Measurements from ENCODE around the gene TCAP. TPM values are rescaled to one million over a fixed set of nuclear protein-coding genes. Genes with fewer than 3 reads are reported as not detected.

The TCAP gene
- total RNA-seq, 1 donor from 2014 or later, result 0.49 TPM

DNA sequence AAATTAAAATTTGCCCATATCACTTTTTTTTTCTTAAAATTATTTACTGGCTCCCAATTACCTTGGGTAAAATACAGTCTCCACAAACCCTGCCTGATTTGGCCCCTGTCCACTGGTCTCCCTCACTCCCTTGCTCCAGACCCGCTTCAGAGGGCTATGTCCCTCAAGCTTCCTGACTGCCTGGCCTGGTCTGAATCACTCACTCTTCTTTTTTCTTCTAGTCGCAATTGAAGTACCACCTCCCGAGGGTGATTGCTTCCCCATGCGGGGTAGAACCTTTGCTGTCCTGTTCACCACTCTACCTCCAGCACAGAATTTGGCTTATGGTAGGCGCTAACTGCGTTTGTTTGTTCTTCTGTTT, 23.3 kb downstream of the TCAP start:
- Histone ChIP-seq H3K4me1 (peaks cover 14% of the 10 kb centered on the region), H3K27ac (peak overlapping the region; percentile 81), H3K27me3 (no peaks in the 10 kb centered on the region), H3K4me3 (peak overlapping the region; percentile 53 to 81), H3K36me3 (no peaks in the 10 kb centered on the region), H3K9me3 (no peaks in the 10 kb centered on the region)
- TF ChIP-seq POLR2AphosphoS5 (IDR thresholded peaks at IDR 0.05; ENCODE audit: insufficient read depth in 1 of 2, low read depth in 1 of 2) (no peak), POLR2A (IDR thresholded peaks at IDR 0.05) (no peak)
- TF ChIP-seq, protein P1, sequence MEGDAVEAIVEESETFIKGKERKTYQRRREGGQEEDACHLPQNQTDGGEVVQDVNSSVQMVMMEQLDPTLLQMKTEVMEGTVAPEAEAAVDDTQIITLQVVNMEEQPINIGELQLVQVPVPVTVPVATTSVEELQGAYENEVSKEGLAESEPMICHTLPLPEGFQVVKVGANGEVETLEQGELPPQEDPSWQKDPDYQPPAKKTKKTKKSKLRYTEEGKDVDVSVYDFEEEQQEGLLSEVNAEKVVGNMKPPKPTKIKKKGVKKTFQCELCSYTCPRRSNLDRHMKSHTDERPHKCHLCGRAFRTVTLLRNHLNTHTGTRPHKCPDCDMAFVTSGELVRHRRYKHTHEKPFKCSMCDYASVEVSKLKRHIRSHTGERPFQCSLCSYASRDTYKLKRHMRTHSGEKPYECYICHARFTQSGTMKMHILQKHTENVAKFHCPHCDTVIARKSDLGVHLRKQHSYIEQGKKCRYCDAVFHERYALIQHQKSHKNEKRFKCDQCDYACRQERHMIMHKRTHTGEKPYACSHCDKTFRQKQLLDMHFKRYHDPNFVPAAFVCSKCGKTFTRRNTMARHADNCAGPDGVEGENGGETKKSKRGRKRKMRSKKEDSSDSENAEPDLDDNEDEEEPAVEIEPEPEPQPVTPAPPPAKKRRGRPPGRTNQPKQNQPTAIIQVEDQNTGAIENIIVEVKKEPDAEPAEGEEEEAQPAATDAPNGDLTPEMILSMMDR (IDR thresholded peaks at IDR 0.05), result no peak
- DNase-seq (ENCODE audit: extremely low spot score in 2 of 2), result no peak
- intact Hi-C loops (cut with DNase I), result no loop called here

DNA sequence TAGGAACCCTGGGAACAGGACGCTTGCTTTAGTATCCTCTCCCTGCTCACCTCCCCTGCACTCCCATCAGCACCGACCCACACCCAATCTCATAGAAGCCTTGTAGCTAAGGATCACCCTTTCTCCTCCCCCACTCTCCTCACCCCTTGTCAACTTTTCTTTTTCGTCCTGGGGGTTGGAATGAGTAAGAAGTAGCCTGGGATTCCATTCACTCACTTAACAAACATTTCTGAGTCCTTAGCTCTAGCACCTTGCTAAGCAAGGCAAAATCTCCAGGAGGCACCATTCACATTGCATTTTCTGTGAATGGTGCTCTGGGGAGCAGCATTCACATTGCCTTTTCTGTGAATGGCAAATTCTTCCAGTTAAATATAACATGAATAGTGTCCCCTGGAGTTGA, 23.8 kb downstream of the TCAP start:
- H3K4me1 ChIP-seq, result peaks cover 14% of the 10 kb centered on the region
- DNase-seq (ENCODE audit: extremely low spot score in 2 of 2), result no peak
- no peaks in the 10 kb centered on the region for H3K36me3 ChIP-seq
- H3K9me3 ChIP-seq, result no peaks in the 10 kb centered on the region
- intact Hi-C loops (cut with DNase I), result no loop called here
- no peaks in the 10 kb centered on the region for H3K27me3 ChIP-seq
- TF ChIP-seq POLR2A (IDR thresholded peaks at IDR 0.05), result no peak
- no peak for TF ChIP-seq POLR2AphosphoS5 (IDR thresholded peaks at IDR 0.05; ENCODE audit: insufficient read depth in 1 of 2, low read depth in 1 of 2)
- TF ChIP-seq, protein P1 (IDR thresholded peaks at IDR 0.05), result no peak
- H3K27ac ChIP-seq, result no peak overlapping the region
- peak overlapping the region; percentile 53 to 81 for H3K4me3 ChIP-seq

DNA sequence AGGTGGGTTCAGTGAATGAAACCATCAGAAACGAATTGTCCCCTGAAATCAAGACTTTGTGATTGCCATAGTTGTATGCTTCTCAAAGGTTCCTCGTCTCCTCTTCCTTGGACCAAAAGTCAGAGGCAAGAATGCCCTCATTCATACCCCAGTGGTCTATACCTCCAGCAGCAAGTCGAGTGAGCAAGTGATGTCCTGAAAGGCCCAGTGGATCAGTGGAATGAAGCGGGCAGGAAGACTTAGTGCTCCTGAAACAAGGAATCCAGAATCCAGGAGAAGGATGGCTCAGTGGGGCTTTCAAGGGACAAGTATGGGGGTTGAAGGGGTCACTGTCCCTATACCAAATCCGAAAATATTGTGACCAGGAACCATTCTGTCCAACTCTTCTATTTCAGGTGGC, 29.4 kb downstream of the TCAP start:
- Histone ChIP-seq H3K36me3 (no peaks in the 10 kb centered on the region), H3K4me1 (peaks cover 5% of the 10 kb centered on the region), H3K9me3 (no peaks in the 10 kb centered on the region), H3K4me3 (no peak overlapping the region), H3K27me3 (no peaks in the 10 kb centered on the region), H3K27ac (no peak overlapping the region)
- intact Hi-C loops (cut with DNase I), result no loop called here
- no peak for DNase-seq (ENCODE audit: extremely low spot score in 2 of 2)
- TF ChIP-seq POLR2A (IDR thresholded peaks at IDR 0.05) (no peak), POLR2AphosphoS5 (IDR thresholded peaks at IDR 0.05; ENCODE audit: insufficient read depth in 1 of 2, low read depth in 1 of 2) (no peak)
- TF ChIP-seq, protein P1 (IDR thresholded peaks at IDR 0.05), result no peak

DNA sequence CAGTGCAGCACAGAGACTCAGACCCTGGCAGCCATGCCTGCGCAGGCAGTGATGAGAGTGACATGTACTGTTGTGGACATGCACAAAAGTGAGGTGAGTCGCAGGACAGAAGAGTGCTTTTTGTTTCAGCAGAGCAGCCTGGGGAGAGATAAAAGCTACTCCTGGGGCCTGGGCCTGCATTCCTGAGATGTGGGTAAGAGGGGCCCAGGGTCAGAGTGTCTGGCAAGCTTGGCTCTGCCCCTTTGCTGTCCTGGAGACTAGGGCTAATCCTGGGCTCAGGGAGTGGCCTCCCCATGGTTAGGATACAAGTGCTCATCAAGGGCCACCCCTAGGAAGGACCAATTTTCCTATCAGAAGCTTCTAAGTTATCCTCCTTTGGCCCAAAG, 29.9 kb downstream of the TCAP start:
- intact Hi-C loops (cut with DNase I), result no loop called here

DNA sequence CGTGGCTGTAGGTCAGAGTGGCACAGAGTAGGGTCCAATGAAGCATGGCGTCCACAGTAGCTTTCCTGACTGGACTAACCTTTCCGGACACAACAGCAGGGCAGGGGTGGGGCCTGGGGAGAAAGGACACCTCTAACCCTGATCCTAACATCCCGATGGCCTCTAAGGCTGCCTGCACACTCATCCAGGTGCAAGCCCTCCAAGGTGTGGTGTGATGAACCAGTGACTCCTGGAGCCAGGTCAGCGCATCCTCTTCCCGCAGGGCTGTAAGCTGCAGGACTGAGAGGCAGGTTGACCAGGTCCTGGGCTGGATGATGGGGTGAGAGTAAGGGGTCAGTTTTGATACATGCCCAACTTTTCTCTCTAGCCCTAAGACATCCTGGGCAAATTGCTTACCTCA, 31.6 kb downstream of the TCAP start:
- DNase-seq (ENCODE audit: extremely low spot score in 2 of 2), result no peak
- Histone ChIP-seq H3K27ac (no peak overlapping the region), H3K9me3 (no peaks in the 10 kb centered on the region), H3K27me3 (no peaks in the 10 kb centered on the region), H3K36me3 (no peaks in the 10 kb centered on the region), H3K4me3 (no peak overlapping the region), H3K4me1 (peaks cover 15% of the 10 kb centered on the region)
- intact Hi-C loops (cut with DNase I), result no loop called here
- TF ChIP-seq POLR2A (IDR thresholded peaks at IDR 0.05) (no peak), POLR2AphosphoS5 (IDR thresholded peaks at IDR 0.05; ENCODE audit: insufficient read depth in 1 of 2, low read depth in 1 of 2) (no peak)
- TF ChIP-seq, protein P1 (IDR thresholded peaks at IDR 0.05), result no peak

More for the DNA sequence above, 29.9 kb downstream of the TCAP start:
- Histone ChIP-seq H3K4me3 (no peak overlapping the region), H3K27me3 (no peaks in the 10 kb centered on the region), H3K9me3 (no peaks in the 10 kb centered on the region), H3K27ac (no peak overlapping the region), H3K4me1 (peaks cover 6% of the 10 kb centered on the region), H3K36me3 (no peaks in the 10 kb centered on the region)
- no peak for TF ChIP-seq POLR2A (IDR thresholded peaks at IDR 0.05)
- TF ChIP-seq, protein P1 (IDR thresholded peaks at IDR 0.05), result no peak
- TF ChIP-seq POLR2AphosphoS5 (IDR thresholded peaks at IDR 0.05; ENCODE audit: insufficient read depth in 1 of 2, low read depth in 1 of 2), result no peak
- DNase-seq (ENCODE audit: extremely low spot score in 2 of 2), result no peak

Measured in vagina (tissue), 2 donors.